ENCODE data around the gene NMRAL1.
A peak's percentile ranks its signal among the peaks of the same experiment; 100 is the strongest.

Gene NMRAL1

GRCh38 chr16:4426021-4426684 lies 48.3 kb downstream of the NMRAL1 start:
- DNase-seq (ENCODE audit: low read depth): no peak

GRCh38 chr16:4425378-4426020 lies 48.9 kb downstream of the NMRAL1 start, which contains the start of gene DNAJA3:
TSS of gene DNAJA3 (plus strand) at chr16:4425868. CDS start at chr16:4425882, 14 bp downstream.
- DNase-seq (ENCODE audit: low read depth): peak; percentile 87

- DNase-seq (ENCODE audit: low read depth): no peak
These were observed 53.8 kb downstream of the NMRAL1 start for GRCh38 chr16:4420505-4421105.

- no peak for DNase-seq (ENCODE audit: low read depth)
These were observed 54.9 kb downstream of the NMRAL1 start for GRCh38 chr16:4419402-4419959.

GRCh38 chr16:4416200-4417032 lies 58.0 kb downstream of the NMRAL1 start, which contains the start of gene CORO7:
TSS of gene CORO7 (minus strand) at chr16:4416596. CDS start at chr16:4416518, 78 bp downstream.
- DNase-seq (ENCODE audit: low read depth): peak; percentile 98

GRCh38 chr16:4415538-4416199 lies 58.8 kb downstream of the NMRAL1 start:
- peak; percentile 46 for DNase-seq (ENCODE audit: low read depth)

GRCh38 chr16:4414187-4414917 lies 60.1 kb downstream of the NMRAL1 start:
- DNase-seq (ENCODE audit: low read depth): peak; percentile 77

- no peak for DNase-seq (ENCODE audit: low read depth)
These were observed 61.6 kb downstream of the NMRAL1 start for GRCh38 chr16:4412854-4413253.

GRCh38 chr16:4412159-4412558 lies 62.3 kb downstream of the NMRAL1 start:
- no peak for DNase-seq (ENCODE audit: low read depth)
